Esophagus muscularis mucosa (tissue), 4 donors: ENCODE results near the gene AAGAB. TPM values are rescaled to one million over a fixed set of nuclear protein-coding genes. Genes with fewer than 3 reads are reported as not detected.

Experiments used
- DNase-seq: peaks from one replicate; pipeline ENCODE4 v3.0.0-alpha.2; 2017; ENCODE audit errors: extremely low spot score
- H3K27ac ChIP-seq, 4 donors: fragments of 200-600 bp; sonication (generic); replicated peaks in 1 of 4; 1 replicate in 3 of 4; 2 replicates in 1 of 4; pipeline ENCODE4 v1.5.1; 2016 to 2019; ENCODE audit warnings: mild to moderate bottlenecking in 1 of 4
- H3K27me3 ChIP-seq, 4 donors: fragments of 200-600 bp; sonication (generic); one replicate each; pipeline versions ENCODE4 v1.5.1 to v1.6.0; 2016 to 2019
- H3K36me3 ChIP-seq, 4 donors: fragments of 200-600 bp; sonication (generic); one replicate each; pipeline ENCODE4 v1.5.1; 2016 to 2019
- H3K4me1 ChIP-seq, 4 donors: fragments of 200-600 bp; sonication (generic); one replicate each; pipeline ENCODE4 v1.5.1; 2016 to 2019
- H3K4me3 ChIP-seq, 4 donors: fragments of 200-600 bp; sonication (generic); 1 replicate in 2 of 4; 2 replicates in 2 of 4; pipeline ENCODE4 v1.5.1; 2016 to 2019; ENCODE audit warnings: mild to moderate bottlenecking in 4 of 4, moderate library complexity in 1 of 4
- H3K9me3 ChIP-seq, 4 donors: fragments of 200-600 bp; sonication (generic); 1 replicate in 3 of 4; 2 replicates in 1 of 4; pipeline ENCODE4 v1.5.1; 2016 to 2019
- CTCF ChIP-seq, 3 experiments: fragments of 200-600 bp in 2 of 3; fragments of 450-650 bp in 1 of 3; sonication (generic) in 2 of 3; IDR thresholded peaks; one replicate each; pipeline ENCODE4 v1.5.1; 2017 to 2019; ENCODE audit warnings: antibody characterized with exemption in 3 of 3, mild to moderate bottlenecking in 2 of 3, moderate library complexity in 1 of 3
- EP300 ChIP-seq: sonication (generic); formaldehyde crosslinking; IDR thresholded peaks from one replicate; pipeline ENCODE4 v1.6.1; 2017; ENCODE audit warnings: antibody characterized with exemption
- POLR2A ChIP-seq: fragments of 450-650 bp; IDR thresholded peaks from one replicate; pipeline ENCODE4 v1.6.1; 2017; ENCODE audit warnings: antibody characterized with exemption, moderate library complexity, mild to moderate bottlenecking, low read depth
- POLR2AphosphoS5 ChIP-seq, 2 donors: sonication (generic); formaldehyde crosslinking; IDR thresholded peaks; one replicate each; pipeline ENCODE4 v1.6.1; 2017; ENCODE audit warnings: antibody characterized with exemption in 2 of 2
- WGBS: methylation state at CpG from one replicate; pipeline ENCODE4 v1.1.5; 2018; 5-methylcytosine and 5-hydroxymethylcytosine counted together
- intact Hi-C: fragments of 100-400 bp; cut with DNase I; formaldehyde crosslinking; loops from one replicate; pipeline ENCODE4 v1.15.1; 2023
- total RNA-seq, 4 donors: library from RNA; depleted of rRNA; stranded (reverse); fragments of >200 nt; gene quantifications; one replicate each; pipeline versions ENCODE4 v1.1.0 to v1.2.1, GENCODE V29; 2016

The AAGAB gene
- total RNA-seq, 4 donors from 2014 or later = 21.3 to 37.8 (median 29.0) TPM

DNA sequence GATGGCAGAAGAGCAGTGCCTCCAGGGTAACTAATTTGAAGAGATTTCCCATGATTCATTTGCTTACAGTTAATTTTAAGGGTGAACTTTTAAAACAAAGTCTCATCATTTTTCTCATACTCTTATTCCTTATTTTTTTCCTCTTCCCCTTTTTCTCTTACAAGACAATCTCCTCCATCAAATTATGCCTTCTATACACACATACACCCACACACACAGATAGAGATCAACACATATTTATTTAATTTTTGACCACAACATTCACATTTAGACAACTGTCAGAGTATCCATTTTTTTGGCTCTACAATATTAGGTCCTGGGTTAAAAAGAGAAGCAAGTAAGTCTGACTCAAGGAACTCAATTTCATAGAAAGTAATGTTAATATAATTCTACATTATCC, 37.6 kb downstream of the AAGAB start:
- Histone ChIP-seq H3K27ac (no peak overlapping the region), H3K9me3 (no peaks in the 10 kb centered on the region), H3K27me3 (no peaks in the 10 kb centered on the region), H3K4me3 (no peak overlapping the region), H3K4me1 (peaks cover 0 to 5% (median 4%) of the 10 kb centered on the region in 4 donors), H3K36me3 (no peaks in the 10 kb centered on the region)
- intact Hi-C loops = no loop called here
- TF ChIP-seq EP300 = no peak
- TF ChIP-seq POLR2A = no peak
- TF ChIP-seq CTCF (IDR thresholded peaks at IDR 0.05) = no peak
- TF ChIP-seq POLR2AphosphoS5 (IDR thresholded peaks at IDR 0.05) = no peak
- no peak for DNase-seq

DNA sequence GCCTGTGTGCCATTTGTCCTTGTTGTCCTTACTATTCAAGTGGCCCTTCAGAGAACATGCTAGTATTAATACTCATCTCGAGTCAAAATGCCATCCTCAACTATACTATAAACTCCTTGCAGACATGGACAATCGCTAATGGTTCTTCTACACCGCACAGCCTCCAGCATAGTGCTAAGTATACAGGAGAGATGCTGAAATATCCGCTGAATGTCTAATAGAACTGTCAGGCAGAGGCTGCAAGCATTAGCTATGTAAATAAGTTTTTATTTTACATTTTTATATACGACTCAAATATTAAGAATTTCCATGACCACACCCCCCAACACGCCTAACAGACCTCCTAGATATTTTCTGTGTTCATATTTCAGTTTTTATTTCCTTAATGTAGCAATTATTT, 39.4 kb downstream of the AAGAB start:
- TF ChIP-seq CTCF (IDR thresholded peaks at IDR 0.05) (no peak), POLR2AphosphoS5 (IDR thresholded peaks at IDR 0.05) (no peak), EP300 (no peak), POLR2A (no peak)

DNA sequence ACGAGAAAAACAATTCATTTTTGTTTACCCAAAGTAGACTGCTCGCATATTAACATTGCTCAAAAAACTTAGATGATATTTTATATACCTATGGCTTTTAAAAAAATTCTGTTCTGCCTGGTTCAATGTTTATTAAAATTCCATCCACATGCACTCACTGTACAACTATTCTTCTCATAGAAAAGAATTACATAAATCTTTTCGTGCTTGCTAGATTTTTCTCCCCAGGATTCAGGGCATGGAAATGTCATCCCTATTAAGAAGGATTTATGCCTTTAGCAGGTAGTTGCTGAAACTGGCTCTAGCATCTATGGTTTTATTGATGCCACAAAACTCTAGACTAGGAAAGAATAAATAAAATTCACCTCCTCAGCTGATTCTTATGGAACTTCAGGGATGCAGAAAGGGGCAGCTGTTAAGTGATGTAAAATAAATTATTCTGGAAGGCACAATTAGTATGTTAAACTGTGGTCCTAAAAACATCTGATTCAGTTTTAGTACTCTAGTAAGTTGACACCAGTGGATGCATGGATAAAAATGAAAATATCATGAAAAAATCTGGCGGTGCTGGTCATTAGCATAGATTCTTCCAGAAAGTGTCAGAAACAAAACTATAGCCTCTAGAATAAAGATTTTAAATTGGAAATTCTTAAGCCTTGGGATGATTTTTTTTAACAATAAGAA, 41.6 kb downstream of the AAGAB start:
- H3K27ac ChIP-seq = no peak overlapping the region
- no peak for DNase-seq
- TF ChIP-seq POLR2A = no peak
- TF ChIP-seq EP300 = no peak
- no peak for TF ChIP-seq CTCF (IDR thresholded peaks at IDR 0.05)
- no peak for TF ChIP-seq POLR2AphosphoS5 (IDR thresholded peaks at IDR 0.05)
- H3K4me1 ChIP-seq = peaks cover 0 to 5% (median 4%) of the 10 kb centered on the region in 4 donors
- peaks cover 0 to 16% (median 9%) of the 10 kb centered on the region in 4 donors for H3K36me3 ChIP-seq
- intact Hi-C loops = no loop called here
- no peak overlapping the region for H3K4me3 ChIP-seq
- H3K9me3 ChIP-seq = no peaks in the 10 kb centered on the region
- no peaks in the 10 kb centered on the region for H3K27me3 ChIP-seq
- WGBS = 71% methylated on average over 4 of the region's 4 CpGs

More for the DNA sequence above, 39.4 kb downstream of the AAGAB start:
- intact Hi-C loops = no loop called here
- Histone ChIP-seq H3K9me3 (no peaks in the 10 kb centered on the region), H3K27ac (no peak overlapping the region), H3K27me3 (no peaks in the 10 kb centered on the region), H3K4me3 (no peak overlapping the region), H3K4me1 (peaks cover 0 to 5% (median 4%) of the 10 kb centered on the region in 4 donors), H3K36me3 (no peaks in the 10 kb centered on the region)
- DNase-seq = no peak
- 86% methylated on average over 6 of the region's 6 CpGs for WGBS

DNA sequence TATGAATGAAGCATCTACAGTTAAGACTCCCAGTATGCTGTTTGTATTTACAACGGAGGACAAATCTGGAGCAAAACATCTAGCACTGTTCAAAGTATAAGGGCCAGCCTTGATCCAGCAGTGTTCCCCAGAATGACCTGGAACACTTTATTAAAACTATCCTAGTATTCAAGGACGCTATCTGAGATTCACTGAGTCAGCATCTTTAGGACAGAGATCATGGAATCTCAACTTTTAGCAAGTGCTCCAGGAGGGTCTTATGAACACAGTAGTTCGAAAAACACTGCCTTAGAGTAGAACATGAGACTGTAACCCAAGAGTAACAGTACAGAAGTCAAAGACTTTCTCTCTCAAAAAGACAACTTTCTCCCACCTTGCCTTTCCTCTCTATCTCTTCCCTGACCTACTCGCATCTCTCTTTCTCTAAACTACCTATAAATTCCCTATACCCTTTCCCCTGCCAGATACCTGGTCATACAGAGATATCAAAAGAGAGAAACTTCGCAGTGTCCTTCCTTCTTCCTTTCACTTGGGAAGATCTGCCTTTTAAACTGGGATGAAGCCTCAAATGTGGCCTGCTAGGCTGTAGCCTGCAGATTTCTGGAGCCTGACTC, 43.8 kb downstream of the AAGAB start:
- Histone ChIP-seq H3K27me3 (no peaks in the 10 kb centered on the region), H3K4me1 (peaks cover 0 to 5% (median 4%) of the 10 kb centered on the region in 4 donors), H3K36me3 (peaks cover 0 to 26% (median 12%) of the 10 kb centered on the region in 4 donors), H3K27ac (no peak overlapping the region), H3K4me3 (no peak overlapping the region), H3K9me3 (no peaks in the 10 kb centered on the region)
- TF ChIP-seq EP300 (no peak), POLR2A (no peak), POLR2AphosphoS5 (IDR thresholded peaks at IDR 0.05) (no peak)
- WGBS = 97% methylated on average over 5 of the region's 5 CpGs
- intact Hi-C loops = no loop called here
- DNase-seq = no peak

DNA sequence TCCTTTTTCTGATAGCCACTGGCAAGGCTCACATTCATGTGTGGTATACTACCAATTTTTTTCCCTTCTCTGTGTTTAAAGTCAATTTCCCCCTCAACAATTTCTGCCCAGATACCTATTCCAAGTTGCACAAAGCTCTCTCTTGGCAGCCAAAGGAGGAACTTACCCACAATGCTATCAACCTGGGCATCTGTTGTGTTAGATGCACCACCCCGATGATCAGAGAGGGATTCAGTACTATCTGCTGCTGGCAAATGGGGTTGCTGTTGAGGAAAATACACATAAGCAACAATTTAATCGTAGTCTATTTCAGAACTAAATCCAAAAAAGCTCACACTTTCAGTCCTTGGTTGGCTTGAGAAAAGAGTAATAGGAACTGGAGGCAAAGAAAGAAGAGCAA, 46.1 kb downstream of the AAGAB start:
- Histone ChIP-seq H3K27ac (no peak overlapping the region), H3K27me3 (no peaks in the 10 kb centered on the region), H3K9me3 (no peaks in the 10 kb centered on the region), H3K36me3 (peaks cover 0 to 37% (median 15%) of the 10 kb centered on the region in 4 donors), H3K4me3 (no peak overlapping the region), H3K4me1 (peaks cover 0 to 5% (median 4%) of the 10 kb centered on the region in 4 donors)
- DNase-seq = no peak
- 77% methylated on average over 2 of the region's 2 CpGs for WGBS
- no peak for TF ChIP-seq POLR2AphosphoS5 (IDR thresholded peaks at IDR 0.05)
- TF ChIP-seq CTCF (IDR thresholded peaks at IDR 0.05) = no peak
- TF ChIP-seq POLR2A = no peak
- no peak for TF ChIP-seq EP300
- intact Hi-C loops = no loop called here
